OCI-LY3 (cell line): ENCODE results near the gene USP35.

Experiments
- CTCF ChIP-seq: fragments of 200-600, 300-600 bp; sonication (generic); IDR thresholded peaks from 2 replicates; pipeline ENCODE4 v1.5.1; 2014; ENCODE audit warnings: antibody characterized with exemption, low read length, low read depth
- EZH2phosphoT487 ChIP-seq: fragments of 200-600 bp; shearing (Covaris generic); IDR thresholded peaks from 2 replicates; pipeline ENCODE4 v1.6.1; 2018; ENCODE audit warnings: antibody characterized with exemption, mixed run types, low read depth

- TF ChIP-seq EZH2phosphoT487, result no peak
- no peak for TF ChIP-seq CTCF
These were observed 67.2 kb downstream of the USP35 start for GRCh38 chr11:78255919-78256318.
